Neuronal stem cell (in vitro differentiated cells): ENCODE results near the gene FXYD5.
A peak's percentile ranks its signal among the peaks of the same experiment; 100 is the strongest.

ENCODE experiments used
- DNase-seq: peaks from one replicate; pipeline ENCODE4 v3.0.0-alpha.2; 2013; ENCODE audit warnings: low spot score
- H2AFZ ChIP-seq: one replicate; pipeline ENCODE4 v1.6.1; 2013; ENCODE audit warnings: mild to moderate bottlenecking, low read length, inconsistent platforms
- H2AK5ac ChIP-seq: 2 replicates; pipeline ENCODE4 v1.6.1; 2013; ENCODE audit warnings: low read depth, mild to moderate bottlenecking, inconsistent platforms, low read length, moderate library complexity, mixed read lengths
- H2BK120ac ChIP-seq: 2 replicates; pipeline ENCODE4 v1.6.1; 2013; ENCODE audit warnings: low read depth, mild to moderate bottlenecking, inconsistent platforms, low read length, moderate library complexity, mixed read lengths
- H2BK12ac ChIP-seq: one replicate; pipeline ENCODE4 v1.6.1; 2013; ENCODE audit warnings: low read length, inconsistent platforms
- H2BK15ac ChIP-seq: 2 replicates; pipeline ENCODE4 v1.6.1; 2013; ENCODE audit warnings: mild to moderate bottlenecking, low read length, inconsistent platforms, mixed read lengths
- H2BK5ac ChIP-seq: one replicate; pipeline ENCODE4 v1.6.1; 2013; ENCODE audit warnings: inconsistent platforms, mild to moderate bottlenecking, low read length, moderate library complexity
- H3K14ac ChIP-seq: one replicate; pipeline ENCODE4 v1.6.1; 2013; ENCODE audit warnings: low read length, inconsistent platforms
- H3K18ac ChIP-seq: 2 replicates; pipeline ENCODE4 v1.6.1; 2013; ENCODE audit warnings: low read length, inconsistent platforms
- H3K23ac ChIP-seq: 2 replicates; pipeline ENCODE4 v1.6.1; 2013; ENCODE audit warnings: low read depth, mild to moderate bottlenecking, mixed read lengths, low read length, inconsistent platforms; ENCODE audit not compliant: poor library complexity
- H3K27ac ChIP-seq: replicated peaks from 3 replicates; pipeline ENCODE4 v1.5.1; 2013; ENCODE audit warnings: low read length, inconsistent platforms
- H3K27me3 ChIP-seq, 3 experiments: 2 replicates each; pipeline ENCODE4 v1.6.1; 2013; ENCODE audit warnings: low read length in 3 of 3, mild to moderate bottlenecking in 2 of 3, inconsistent platforms in 1 of 3, low read depth in 1 of 3, mixed read lengths in 1 of 3, moderate library complexity in 1 of 3; ENCODE audit not compliant: control insufficient read depth in 3 of 3, insufficient read depth in 3 of 3
- H3K36me3 ChIP-seq, 2 donors: replicated peaks in 1 of 2; 2 replicates each; pipeline ENCODE4 v1.6.1; 2013; ENCODE audit warnings: low read length in 2 of 2; ENCODE audit not compliant: control insufficient read depth in 2 of 2, insufficient read depth in 2 of 2
- H3K4ac ChIP-seq: 2 replicates; pipeline ENCODE4 v1.6.1; 2013; ENCODE audit warnings: inconsistent platforms, mild to moderate bottlenecking, low read length, moderate library complexity
- H3K4me1 ChIP-seq, 2 donors: 1 replicate in 1 of 2; 2 replicates in 1 of 2; pipeline ENCODE4 v1.6.1; 2013; ENCODE audit warnings: low read length in 2 of 2, low read depth in 1 of 2; ENCODE audit not compliant: control insufficient read depth in 2 of 2, insufficient read depth in 1 of 2
- H3K4me2 ChIP-seq: one replicate; pipeline ENCODE4 v1.6.1; 2013; ENCODE audit warnings: mild to moderate bottlenecking, low read length, inconsistent platforms; ENCODE audit not compliant: insufficient read depth, poor library complexity, severe bottlenecking
- H3K4me3 ChIP-seq, 2 donors: 2 replicates each; pipeline ENCODE4 v1.5.1; 2013; ENCODE audit warnings: low read length in 2 of 2, mild to moderate bottlenecking in 2 of 2, inconsistent platforms in 1 of 2, moderate library complexity in 1 of 2
- H3K79me1 ChIP-seq: one replicate; pipeline ENCODE4 v1.6.1; 2013; ENCODE audit warnings: low read depth, mild to moderate bottlenecking, inconsistent platforms, low read length, moderate library complexity
- H3K9ac ChIP-seq: one replicate; pipeline ENCODE4 v1.6.1; 2013; ENCODE audit warnings: mild to moderate bottlenecking, low read depth, low read length, inconsistent platforms; ENCODE audit not compliant: poor library complexity
- H3K9me3 ChIP-seq, 2 donors: replicated peaks in 1 of 2; 2 replicates each; pipeline versions ENCODE3 to v1.6.1; 2013; ENCODE audit warnings: low read length in 2 of 2, mild to moderate bottlenecking in 2 of 2, inconsistent platforms in 1 of 2, low read depth in 1 of 2, mixed read lengths in 1 of 2, moderate library complexity in 1 of 2; ENCODE audit not compliant: control insufficient read depth in 2 of 2, insufficient read depth in 1 of 2
- H4K8ac ChIP-seq: one replicate; pipeline ENCODE4 v1.6.1; 2013; ENCODE audit warnings: low read depth, mild to moderate bottlenecking, inconsistent platforms, low read length, moderate library complexity
- H4K91ac ChIP-seq: one replicate; pipeline ENCODE4 v1.6.1; 2013; ENCODE audit warnings: low read length, low read depth, mild to moderate bottlenecking, inconsistent platforms; ENCODE audit not compliant: poor library complexity
- WGBS, 2 donors: extraction: QIAGEN DNeasy Blood & Tissue Kit; methylation state at CpG; one replicate each; pipeline ENCODE4 v1.1.7; 2013; ENCODE audit warnings: missing lambda C conversion rate in 2 of 2, mixed read lengths in 1 of 2; ENCODE audit not compliant: insufficient read length in 2 of 2, insufficient replicate concordance in 1 of 2; ENCODE audit errors: extremely low coverage in 2 of 2; 5-methylcytosine and 5-hydroxymethylcytosine counted together

Gene FXYD5

DNA sequence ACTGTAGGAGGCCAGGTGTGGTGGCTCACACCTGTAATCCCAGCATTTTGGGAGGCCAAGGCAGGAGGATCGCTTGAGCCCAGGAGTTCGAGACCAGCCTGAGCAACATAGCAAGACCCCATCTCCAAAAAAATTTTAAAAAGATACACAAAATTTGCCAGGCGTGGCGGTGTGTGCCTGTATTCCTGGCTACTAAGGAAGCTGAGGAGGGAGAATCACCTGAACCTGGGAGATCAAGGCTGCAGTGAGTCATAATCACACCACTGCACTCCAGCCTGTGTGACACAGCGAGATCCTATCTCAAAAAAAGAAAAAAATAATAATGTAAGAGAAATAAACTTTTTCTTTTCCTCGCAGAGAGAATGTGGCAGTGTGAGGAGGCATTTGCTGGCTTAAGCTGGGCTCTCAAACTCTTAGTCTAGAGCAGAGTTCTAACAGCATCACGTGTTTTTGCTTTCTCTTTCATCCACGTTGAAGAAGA, 52.9 kb downstream of the FXYD5 start:
- H3K27ac ChIP-seq: no peak overlapping the region
- no peak overlapping the region for H4K8ac ChIP-seq
- no peak overlapping the region for H2BK5ac ChIP-seq
- WGBS, 2 donors: no CpG with 5 or more reads among the region's 8 CpGs
- H3K27me3 ChIP-seq: no peaks in the 10 kb centered on the region
- H3K9me3 ChIP-seq: no peaks in the 10 kb centered on the region
- no peak overlapping the region for H2BK15ac ChIP-seq
- no peak overlapping the region for H3K18ac ChIP-seq
- peaks cover 3 to 6% of the 10 kb centered on the region in 2 donors for H3K4me1 ChIP-seq
- H2BK120ac ChIP-seq: no peak overlapping the region
- H3K4ac ChIP-seq: no peak overlapping the region
- H4K91ac ChIP-seq: no peak overlapping the region
- no peak overlapping the region for H2BK12ac ChIP-seq
- H2AK5ac ChIP-seq: no peak overlapping the region
- H3K23ac ChIP-seq: no peak overlapping the region
- no peak overlapping the region for H3K14ac ChIP-seq
- H3K36me3 ChIP-seq: no peaks in the 10 kb centered on the region
- DNase-seq: no peak
- no peak overlapping the region for H3K4me2 ChIP-seq
- no peak overlapping the region for H3K9ac ChIP-seq
- H2AFZ ChIP-seq: no peak overlapping the region
- H3K79me1 ChIP-seq: no peaks in the 10 kb centered on the region
- H3K4me3 ChIP-seq: no peak overlapping the region

DNA sequence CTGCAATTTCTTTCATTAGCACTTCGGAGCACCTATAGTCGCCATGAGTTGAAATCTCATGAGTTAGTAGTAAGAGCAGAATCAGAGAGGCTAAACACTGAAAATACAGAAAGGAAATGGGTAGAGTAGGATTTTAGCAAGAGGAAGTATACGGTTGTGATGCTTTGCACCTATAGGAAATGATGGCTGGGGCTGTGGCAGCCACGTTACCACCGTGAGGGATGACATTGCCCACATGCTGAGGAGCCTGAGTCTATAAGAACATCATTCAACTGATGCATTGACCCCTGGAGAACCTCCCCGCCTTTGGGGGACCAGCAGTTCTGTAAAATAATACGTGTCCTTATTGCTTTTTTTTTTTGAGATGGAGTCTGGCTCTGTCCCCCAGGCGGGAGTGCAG, 53.6 kb downstream of the FXYD5 start:
- DNase-seq: no peak
- H2BK5ac ChIP-seq: no peak overlapping the region
- H3K36me3 ChIP-seq: no peaks in the 10 kb centered on the region
- no peak overlapping the region for H2BK15ac ChIP-seq
- H3K4ac ChIP-seq: no peak overlapping the region
- no peak overlapping the region for H2AK5ac ChIP-seq
- H3K9ac ChIP-seq: no peak overlapping the region
- H3K4me1 ChIP-seq: peaks cover 2 to 4% of the 10 kb centered on the region in 2 donors
- no peak overlapping the region for H2BK120ac ChIP-seq
- H3K18ac ChIP-seq: no peak overlapping the region
- no peak overlapping the region for H3K27ac ChIP-seq
- no peak overlapping the region for H2AFZ ChIP-seq
- no peak overlapping the region for H3K4me2 ChIP-seq
- WGBS, 2 donors: no CpG with 5 or more reads among the region's 8 CpGs
- H3K27me3 ChIP-seq: no peaks in the 10 kb centered on the region
- no peak overlapping the region for H2BK12ac ChIP-seq
- no peak overlapping the region for H4K8ac ChIP-seq
- H3K23ac ChIP-seq: no peak overlapping the region
- H3K4me3 ChIP-seq: no peak overlapping the region
- no peak overlapping the region for H3K14ac ChIP-seq
- no peaks in the 10 kb centered on the region for H3K9me3 ChIP-seq
- no peak overlapping the region for H4K91ac ChIP-seq
- no peaks in the 10 kb centered on the region for H3K79me1 ChIP-seq

DNA sequence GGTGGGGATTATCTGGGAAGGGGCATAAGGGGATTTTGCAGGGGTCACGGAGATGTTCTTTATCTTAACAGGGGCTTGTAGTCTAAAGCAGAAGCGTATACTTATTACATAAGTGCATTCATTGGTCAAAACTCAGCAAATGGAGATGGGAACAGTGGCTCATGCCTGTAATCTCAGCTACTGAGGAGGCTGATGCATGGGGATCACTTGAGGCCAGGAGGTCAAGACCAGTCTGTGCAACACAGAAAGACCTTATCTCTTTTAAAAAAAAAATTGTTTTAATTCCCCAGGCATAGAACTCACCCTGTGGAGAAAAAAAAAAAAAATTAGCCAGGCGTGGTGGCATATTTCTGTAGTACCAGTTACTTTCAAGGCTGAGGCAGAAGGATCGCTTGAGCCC, 55.1 kb downstream of the FXYD5 start:
- no peak overlapping the region for H2BK15ac ChIP-seq
- no peak overlapping the region for H2BK120ac ChIP-seq
- H3K4me3 ChIP-seq: no peak overlapping the region
- no peak overlapping the region for H2BK5ac ChIP-seq
- H2AFZ ChIP-seq: no peak overlapping the region
- H3K9me3 ChIP-seq: no peaks in the 10 kb centered on the region
- H3K27me3 ChIP-seq: no peaks in the 10 kb centered on the region
- no peak overlapping the region for H3K9ac ChIP-seq
- no peaks in the 10 kb centered on the region for H3K79me1 ChIP-seq
- H3K36me3 ChIP-seq: no peaks in the 10 kb centered on the region
- no peak overlapping the region for H3K18ac ChIP-seq
- H2BK12ac ChIP-seq: no peak overlapping the region
- H2AK5ac ChIP-seq: no peak overlapping the region
- H3K4me1 ChIP-seq: no peaks in the 10 kb centered on the region
- DNase-seq: no peak
- WGBS, 2 donors: no CpG with 5 or more reads among the region's 4 CpGs
- no peak overlapping the region for H4K8ac ChIP-seq
- H3K27ac ChIP-seq: no peak overlapping the region
- H3K4me2 ChIP-seq: no peak overlapping the region
- no peak overlapping the region for H3K23ac ChIP-seq
- no peak overlapping the region for H3K14ac ChIP-seq
- H3K4ac ChIP-seq: no peak overlapping the region
- no peak overlapping the region for H4K91ac ChIP-seq

DNA sequence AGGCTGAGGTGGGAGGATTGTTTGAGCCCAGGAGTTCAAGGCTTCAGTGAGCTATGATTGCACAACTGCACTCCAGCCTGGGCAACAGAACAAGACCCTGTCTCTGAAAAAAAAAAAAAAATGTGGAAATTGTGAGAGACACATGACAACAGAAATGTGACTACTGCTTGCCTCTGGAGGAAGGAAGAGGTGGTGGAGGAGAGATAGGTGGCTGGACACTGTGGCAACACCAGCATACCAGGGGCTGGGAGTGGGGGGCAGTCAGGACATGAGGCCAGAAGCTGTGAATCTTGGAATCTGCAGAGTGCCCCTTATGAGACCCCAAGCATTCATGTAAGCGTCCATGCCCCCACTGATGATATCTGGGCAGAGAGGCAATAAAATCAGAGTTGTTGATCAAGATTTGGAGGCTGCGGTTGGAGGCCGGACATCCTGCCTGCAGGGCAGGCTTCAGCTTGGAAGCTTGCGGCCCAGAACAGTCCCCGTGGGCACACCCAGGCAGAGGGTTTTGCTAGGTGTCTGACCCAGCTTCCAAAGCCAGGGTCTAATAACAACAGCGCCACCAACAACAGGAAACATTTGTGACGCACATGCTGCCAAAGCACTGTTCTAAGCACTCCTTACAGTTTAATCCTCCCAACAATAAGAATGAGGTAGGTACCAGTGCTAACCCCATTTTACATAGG, 57.2 kb downstream of the FXYD5 start:
- Histone ChIP-seq H3K4ac (no peak overlapping the region), H3K4me1 (no peaks in the 10 kb centered on the region), H3K9me3 (no peaks in the 10 kb centered on the region), H3K27ac (no peak overlapping the region), H2BK15ac (no peak overlapping the region), H3K79me1 (no peaks in the 10 kb centered on the region), H3K14ac (no peak overlapping the region), H4K91ac (no peak overlapping the region), H3K27me3 (no peaks in the 10 kb centered on the region), H3K9ac (no peak overlapping the region), H3K36me3 (no peaks in the 10 kb centered on the region), H2AFZ (no peak overlapping the region), H3K18ac (no peak overlapping the region), H2AK5ac (peak overlapping the region; percentile 53), H3K23ac (no peak overlapping the region), H2BK12ac (no peak overlapping the region), H2BK120ac (no peak overlapping the region), H3K4me3 (no peak overlapping the region), H4K8ac (no peak overlapping the region), H2BK5ac (no peak overlapping the region), H3K4me2 (no peak overlapping the region)
- no CpG with 5 or more reads among the region's 7 CpGs for WGBS, 2 donors
- no peak for DNase-seq
